Measurements from ENCODE around the gene FFAR1.

GRCh38 chr19:35370722-35371121 is 23.0 kb downstream of the FFAR1 start, which contains the start of gene GPR42:
- TF ChIP-seq CTCF (IDR thresholded peaks at IDR 0.05) (no peak), EZH2 (IDR thresholded peaks at IDR 0.05; ENCODE audit: borderline replicate concordance, insufficient read depth, low read depth, low read length, poor library complexity, severe bottlenecking) (no peak)
